Astrocyte (in vitro differentiated cells and primary cell): Measurements from ENCODE around the gene CD300LF. TPM values are rescaled to one million over a fixed set of nuclear protein-coding genes. Genes with fewer than 3 reads are reported as not detected.

ENCODE experiments used
- DNase-seq: peaks from one replicate; pipeline ENCODE4 v3.0.0-alpha.2; 2010; ENCODE audit warnings: low read depth
- FAIRE-seq: peaks from 2 replicates; lab custom pipeline; 2011; peaks lifted over from hg19 to GRCh38; lab: Jason Lieb, UNC
- H2AFZ ChIP-seq: 2 replicates; pipeline ENCODE4 v1.6.0; 2012; ENCODE audit warnings: low read depth, low read length, inconsistent platforms
- H3K27ac ChIP-seq: 2 replicates; pipeline ENCODE4 v1.5.1; 2011; ENCODE audit warnings: low read depth, low read length, inconsistent platforms
- H3K27me3 ChIP-seq: 2 replicates; pipeline ENCODE4 v1.6.0; 2011; ENCODE audit warnings: low read length, inconsistent platforms; ENCODE audit not compliant: insufficient read depth
- H3K36me3 ChIP-seq: 2 replicates; pipeline ENCODE4 v1.5.1; 2011; ENCODE audit warnings: low read length, inconsistent platforms; ENCODE audit not compliant: insufficient read depth
- H3K4me1 ChIP-seq: 2 replicates; pipeline ENCODE4 v1.5.1; 2011; ENCODE audit warnings: low read length, inconsistent platforms; ENCODE audit not compliant: insufficient read depth
- H3K4me2 ChIP-seq: 2 replicates; pipeline ENCODE4 v1.6.0; 2012; ENCODE audit warnings: low read length, inconsistent platforms
- H3K4me3 ChIP-seq: 2 replicates; pipeline ENCODE4 v1.5.1; 2011; ENCODE audit warnings: low read depth, mild to moderate bottlenecking, low read length, inconsistent platforms; ENCODE audit not compliant: insufficient read depth
- H3K79me2 ChIP-seq: 2 replicates; pipeline ENCODE4 v1.6.0; 2012; ENCODE audit warnings: mild to moderate bottlenecking, low read length, inconsistent platforms; ENCODE audit not compliant: insufficient read depth
- H3K9ac ChIP-seq: 2 replicates; pipeline ENCODE4 v1.6.0; 2012; ENCODE audit warnings: mild to moderate bottlenecking, low read length, inconsistent platforms
- H3K9me3 ChIP-seq: 2 replicates; pipeline ENCODE4 v1.5.1; 2012; ENCODE audit warnings: low read depth, mild to moderate bottlenecking, low read length, inconsistent platforms; ENCODE audit not compliant: insufficient read depth
- H4K20me1 ChIP-seq: 2 replicates; pipeline ENCODE4 v1.6.0; 2012; ENCODE audit warnings: low read length, inconsistent platforms; ENCODE audit not compliant: insufficient read depth
- H3K27ac Mint-ChIP-seq: one replicate; pipeline ENCODE4 v1.8.0; 2021; ENCODE audit warnings: mild to moderate bottlenecking, mixed read lengths; ENCODE audit not compliant: unreplicated experiment
- H3K27me3 Mint-ChIP-seq: one replicate; pipeline ENCODE4 v1.8.0; 2021; ENCODE audit warnings: low read depth, mixed read lengths; ENCODE audit not compliant: unreplicated experiment
- H3K36me3 Mint-ChIP-seq: one replicate; pipeline ENCODE4 v1.8.0; 2021; ENCODE audit warnings: low read depth, mixed read lengths; ENCODE audit not compliant: unreplicated experiment
- H3K4me1 Mint-ChIP-seq: one replicate; pipeline ENCODE4 v1.8.0; 2021; ENCODE audit warnings: low read depth, mixed read lengths; ENCODE audit not compliant: unreplicated experiment
- H3K4me3 Mint-ChIP-seq: one replicate; pipeline ENCODE4 v1.8.0; 2021; ENCODE audit warnings: mild to moderate bottlenecking, moderate library complexity, mixed read lengths; ENCODE audit not compliant: unreplicated experiment
- H3K9me3 Mint-ChIP-seq: one replicate; pipeline ENCODE4 v1.8.0; 2021; ENCODE audit warnings: mild to moderate bottlenecking, mixed read lengths; ENCODE audit not compliant: unreplicated experiment
- EZH2 ChIP-seq: IDR thresholded peaks from 2 replicates; pipeline ENCODE4 v1.6.1; 2012; ENCODE audit warnings: mild to moderate bottlenecking, low read length, inconsistent platforms; ENCODE audit not compliant: insufficient read depth
- total RNA-seq: library from RNA; stranded (reverse); gene quantifications from 2 replicates; pipeline ENCODE4 v1.2.1, GENCODE V29; 2021
- TF ChIP-seq, protein P1 (sequence below): IDR thresholded peaks from 2 replicates; pipeline ENCODE4 v1.5.1; 2011; ENCODE audit warnings: low read depth, mild to moderate bottlenecking, inconsistent platforms, low read length, moderate library complexity; ENCODE audit not compliant: insufficient read depth

Gene CD300LF
- total RNA-seq, 1 donor from 2014 or later = not detected

GRCh38 chr17:74679374-74679773 lies 33.3 kb downstream of the CD300LF start:
- no peak overlapping the region for H3K9ac ChIP-seq
- no peak for FAIRE-seq
- TF ChIP-seq, protein P1, sequence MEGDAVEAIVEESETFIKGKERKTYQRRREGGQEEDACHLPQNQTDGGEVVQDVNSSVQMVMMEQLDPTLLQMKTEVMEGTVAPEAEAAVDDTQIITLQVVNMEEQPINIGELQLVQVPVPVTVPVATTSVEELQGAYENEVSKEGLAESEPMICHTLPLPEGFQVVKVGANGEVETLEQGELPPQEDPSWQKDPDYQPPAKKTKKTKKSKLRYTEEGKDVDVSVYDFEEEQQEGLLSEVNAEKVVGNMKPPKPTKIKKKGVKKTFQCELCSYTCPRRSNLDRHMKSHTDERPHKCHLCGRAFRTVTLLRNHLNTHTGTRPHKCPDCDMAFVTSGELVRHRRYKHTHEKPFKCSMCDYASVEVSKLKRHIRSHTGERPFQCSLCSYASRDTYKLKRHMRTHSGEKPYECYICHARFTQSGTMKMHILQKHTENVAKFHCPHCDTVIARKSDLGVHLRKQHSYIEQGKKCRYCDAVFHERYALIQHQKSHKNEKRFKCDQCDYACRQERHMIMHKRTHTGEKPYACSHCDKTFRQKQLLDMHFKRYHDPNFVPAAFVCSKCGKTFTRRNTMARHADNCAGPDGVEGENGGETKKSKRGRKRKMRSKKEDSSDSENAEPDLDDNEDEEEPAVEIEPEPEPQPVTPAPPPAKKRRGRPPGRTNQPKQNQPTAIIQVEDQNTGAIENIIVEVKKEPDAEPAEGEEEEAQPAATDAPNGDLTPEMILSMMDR = no peak
- TF ChIP-seq EZH2 = no peak
- no peak overlapping the region for H2AFZ ChIP-seq
- no peaks in the 10 kb centered on the region for H3K9me3 ChIP-seq
- no peak overlapping the region for H3K27ac ChIP-seq
- H3K9me3 Mint-ChIP-seq = no peaks in the 10 kb centered on the region
- no peak overlapping the region for H3K4me2 ChIP-seq
- H3K27me3 Mint-ChIP-seq = peaks cover 39% of the 10 kb centered on the region
- H3K36me3 Mint-ChIP-seq = no peaks in the 10 kb centered on the region
- H3K27me3 ChIP-seq = peaks cover 6% of the 10 kb centered on the region
- no peaks in the 10 kb centered on the region for H3K4me1 ChIP-seq
- DNase-seq = no peak
- H3K36me3 ChIP-seq = no peaks in the 10 kb centered on the region
- no peaks in the 10 kb centered on the region for H4K20me1 ChIP-seq
- H3K27ac Mint-ChIP-seq = no peak overlapping the region
- no peak overlapping the region for H3K4me3 ChIP-seq
- no peak overlapping the region for H3K4me3 Mint-ChIP-seq
- H3K79me2 ChIP-seq = no peaks in the 10 kb centered on the region
- H3K4me1 Mint-ChIP-seq = peaks cover 2% of the 10 kb centered on the region

DNA sequence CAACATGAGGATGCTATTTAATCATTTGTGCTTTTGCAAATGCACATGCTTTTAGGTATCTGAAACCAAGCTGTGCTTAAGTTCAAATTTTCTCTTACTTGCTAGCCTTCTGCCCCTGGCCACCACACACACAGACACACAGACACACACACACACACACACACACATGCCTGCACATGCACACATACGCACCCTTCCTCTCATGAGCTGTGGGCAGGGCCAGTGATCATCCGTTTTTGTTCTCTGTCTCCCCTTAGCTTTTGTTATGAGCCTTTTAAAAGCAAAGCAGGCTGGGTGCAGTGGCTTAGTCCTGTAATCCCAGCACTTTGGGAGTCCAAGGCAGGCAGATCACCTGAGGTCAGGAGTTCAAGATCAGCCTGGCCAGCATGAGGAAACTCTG lies 34.2 kb downstream of the CD300LF start:
- no peak for FAIRE-seq
- no peaks in the 10 kb centered on the region for H4K20me1 ChIP-seq
- no peaks in the 10 kb centered on the region for H3K9me3 Mint-ChIP-seq

More for the DNA sequence above, 34.2 kb downstream of the CD300LF start:
- Histone ChIP-seq H3K36me3 (no peaks in the 10 kb centered on the region), H3K9ac (no peak overlapping the region), H3K4me3 (no peak overlapping the region), H3K4me1 (no peaks in the 10 kb centered on the region), H3K4me2 (no peak overlapping the region), H3K27me3 (peaks cover 6% of the 10 kb centered on the region), H3K79me2 (no peaks in the 10 kb centered on the region), H2AFZ (no peak overlapping the region), H3K27ac (no peak overlapping the region), H3K9me3 (no peaks in the 10 kb centered on the region)
- no peak overlapping the region for H3K27ac Mint-ChIP-seq
- peaks cover 35% of the 10 kb centered on the region for H3K27me3 Mint-ChIP-seq
- no peak for TF ChIP-seq EZH2
- TF ChIP-seq, protein P1 = no peak
- no peaks in the 10 kb centered on the region for H3K36me3 Mint-ChIP-seq
- peaks cover 2% of the 10 kb centered on the region for H3K4me1 Mint-ChIP-seq
- H3K4me3 Mint-ChIP-seq = no peak overlapping the region
- DNase-seq = no peak
